K562 (cell line): ENCODE measurements around the gene ZNF362. TPM values are rescaled to one million over a fixed set of nuclear protein-coding genes. Genes with fewer than 3 reads are reported as not detected.

Experiments used
- ATAC-seq: fragments of 200-7000 bp; cut with Tn5 transposase; 3 replicates; pipeline ENCODE4 v1.9.1; 2020; ENCODE audit warnings: moderate library complexity
- BruUV-seq: library from RNA; stranded (reverse); fragments of 400-500 nt; replicated peaks from 2 replicates; lab custom pipeline; 2021; lab: Mats Ljungman, UMichigan
- CTCF ChIA-PET: fragments of 300-600 bp; formaldehyde crosslinking; extraction: SDS; loops from one replicate; lab custom pipeline; 2021; ENCODE audit warnings: low intra/inter-chr PET ratio; lab: Yijun Ruan, JAX
- POLR2A ChIA-PET: fragments of 300-600, 350-650 bp; sonication (Branson Sonifier 250); formaldehyde crosslinking; extraction: SDS; loops from one replicate; lab custom pipeline; 2021; ENCODE audit warnings: antibody characterized with exemption, inconsistent platforms; lab: Yijun Ruan, JAX
- DNase-seq, 4 experiments: peaks; one replicate each; pipeline versions ENCODE4 v3.0.0 to v3.0.0-alpha.2; 2011 to 2018; ENCODE audit warnings: low spot score in 3 of 4, mixed read lengths in 3 of 4; ENCODE audit errors: extremely low read depth in 1 of 4
- FAIRE-seq: peaks from 2 replicates; lab custom pipeline; 2011; peaks lifted over from hg19 to GRCh38; lab: Jason Lieb, UNC
- H2AFZ ChIP-seq: 2 replicates; pipeline ENCODE4 v1.6.0; 2011; ENCODE audit warnings: low read depth, low read length, control low read depth, inconsistent platforms
- H3K27ac ChIP-seq: fragments of 200-600 bp; 3 replicates; pipeline ENCODE4 v1.8.0; 2011; ENCODE audit warnings: low read depth, mild to moderate bottlenecking, control low read depth, inconsistent platforms, low read length, moderate library complexity, mixed read lengths; ENCODE audit errors: extremely low read depth
- H3K27me3 ChIP-seq, 2 experiments: fragments of 300-600 bp in 1 of 2; 2 replicates in 1 of 2; 3 replicates in 1 of 2; pipeline versions ENCODE4 v1.6.0 to v1.8.0; 2011; ENCODE audit warnings: inconsistent platforms in 2 of 2, low read length in 2 of 2, mild to moderate bottlenecking in 1 of 2, mixed read lengths in 1 of 2, moderate library complexity in 1 of 2; ENCODE audit not compliant: control insufficient read depth in 2 of 2, insufficient read depth in 2 of 2
- H3K36me3 ChIP-seq: fragments of 300-600 bp; 3 replicates; pipeline ENCODE4 v1.8.0; 2011; ENCODE audit warnings: mild to moderate bottlenecking, low read length, inconsistent platforms; ENCODE audit not compliant: control insufficient read depth, insufficient read depth
- H3K4me1 ChIP-seq, 2 experiments: fragments of 200-600 bp in 1 of 2; replicated peaks in 1 of 2; 2 replicates in 1 of 2; 3 replicates in 1 of 2; pipeline versions ENCODE4 v1.5.1 to v1.8.0; 2011; ENCODE audit warnings: inconsistent platforms in 2 of 2, low read length in 2 of 2, mild to moderate bottlenecking in 1 of 2, mixed read lengths in 1 of 2, moderate library complexity in 1 of 2; ENCODE audit not compliant: control insufficient read depth in 2 of 2, insufficient read depth in 2 of 2
- H3K4me2 ChIP-seq: 2 replicates; pipeline ENCODE4 v1.6.1; 2011; ENCODE audit warnings: low read length, control low read depth, inconsistent platforms, mixed read lengths; ENCODE audit not compliant: insufficient read depth
- H3K4me3 ChIP-seq: fragments of 200-600 bp; sonication (generic), shearing (Covaris generic); 2 replicates; pipeline ENCODE4 v1.5.1; 2016; ENCODE audit warnings: control low read depth, inconsistent platforms
- H3K79me2 ChIP-seq: fragments of 200-600 bp; 3 replicates; pipeline ENCODE4 v1.8.0; 2011; ENCODE audit warnings: low read length, inconsistent platforms; ENCODE audit not compliant: control insufficient read depth, insufficient read depth
- H3K9ac ChIP-seq, 2 experiments: 2 replicates each; pipeline versions ENCODE4 v1.6.0 to v1.6.1; 2011; ENCODE audit warnings: low read depth in 2 of 2, low read length in 2 of 2, control low read depth in 1 of 2, inconsistent platforms in 1 of 2, mild to moderate bottlenecking in 1 of 2, mixed read lengths in 1 of 2; ENCODE audit not compliant: insufficient read depth in 1 of 2
- H3K9me1 ChIP-seq: one replicate; pipeline ENCODE4 v1.6.0; 2011; ENCODE audit warnings: inconsistent platforms, mild to moderate bottlenecking, low read length, moderate library complexity; ENCODE audit not compliant: control insufficient read depth, insufficient read depth
- H3K9me3 ChIP-seq: replicated peaks from 2 replicates; pipeline ENCODE4 v1.5.1; 2011; ENCODE audit warnings: low read depth, low read length, inconsistent platforms; ENCODE audit not compliant: control insufficient read depth, insufficient read depth
- H4K20me1 ChIP-seq: replicated peaks from 2 replicates; pipeline ENCODE4 v1.6.1; 2011; ENCODE audit warnings: low read length, inconsistent platforms, mixed read lengths; ENCODE audit not compliant: control insufficient read depth, insufficient read depth
- ATF3 ChIP-seq, 2 experiments: fragments of 450-650 bp in 1 of 2; sonication (generic) in 1 of 2; formaldehyde crosslinking in 1 of 2; IDR thresholded peaks in 1 of 2; conservative IDR thresholded peaks in 1 of 2; 2 replicates each; pipeline versions ENCODE4 v1.6.1 to v1.8.1; 2016 to 2023; ENCODE audit warnings: mild to moderate bottlenecking in 2 of 2, moderate library complexity in 2 of 2, inconsistent platforms in 1 of 2, missing genetic modification reagents in 1 of 2
- FOXA3 ChIP-seq, 2 experiments: fragments of 450-650 bp in 1 of 2; sonication (generic) in 1 of 2; formaldehyde crosslinking; IDR thresholded peaks in 1 of 2; conservative IDR thresholded peaks in 1 of 2; 2 replicates each; pipeline versions ENCODE4 v1.4.0 to v1.8.0; 2020 to 2022; ENCODE audit warnings: mild to moderate bottlenecking in 2 of 2, missing genetic modification reagents in 1 of 2
- HIVEP1 ChIP-seq: fragments of 250-450 bp; sonication (Bioruptor Pico); IDR thresholded peaks from 2 replicates; pipeline ENCODE4 v1.4.0; 2020; ENCODE audit warnings: mild to moderate bottlenecking
- LCOR ChIP-seq: sonication (generic); formaldehyde crosslinking; IDR thresholded peaks from 2 replicates; pipeline ENCODE4 v1.8.0; 2022; ENCODE audit warnings: mild to moderate bottlenecking, missing genetic modification reagents
- MLLT1 ChIP-seq, 2 experiments: fragments of 450-650 bp; IDR thresholded peaks; 2 replicates each; pipeline ENCODE4 v1.6.1; 2016
- RFX1 ChIP-seq: fragments of 450-650 bp; IDR thresholded peaks from 2 replicates; pipeline ENCODE4 v1.6.1; 2016; ENCODE audit warnings: mild to moderate bottlenecking, moderate library complexity
- TAF9B ChIP-seq: fragments of 450-650 bp; IDR thresholded peaks from 2 replicates; pipeline ENCODE4 v1.6.1; 2018; ENCODE audit warnings: mild to moderate bottlenecking; ENCODE audit not compliant: partially characterized antibody
- TGIF2 ChIP-seq: sonication (generic); formaldehyde crosslinking; IDR thresholded peaks from 2 replicates; pipeline ENCODE4 v1.8.1; 2022; ENCODE audit warnings: mild to moderate bottlenecking, missing genetic modification reagents, moderate library complexity
- ZFX ChIP-seq: sonication (generic); formaldehyde crosslinking; IDR thresholded peaks from 2 replicates; pipeline ENCODE4 v1.8.0; 2022; ENCODE audit warnings: mild to moderate bottlenecking, missing genetic modification reagents, moderate library complexity
- ZNF3 ChIP-seq: fragments of 250-450 bp; sonication (Bioruptor Pico); IDR thresholded peaks from 2 replicates; pipeline ENCODE4 v1.5.0; 2021; ENCODE audit warnings: mild to moderate bottlenecking, moderate library complexity
- ZNF436 ChIP-seq: fragments of 250-450, 450-650 bp; sonication (Bioruptor Pico); formaldehyde crosslinking; IDR thresholded peaks from 2 replicates; pipeline ENCODE4 v1.7.0; 2020; ENCODE audit warnings: mild to moderate bottlenecking
- ZNF511 ChIP-seq: sonication (generic); formaldehyde crosslinking; IDR thresholded peaks from 2 replicates; pipeline ENCODE4 v1.8.0; 2022; ENCODE audit warnings: mild to moderate bottlenecking, missing genetic modification reagents
- WGBS: fragments of 100-300 bp; shearing (Covaris generic); methylation state at CpG from one replicate; pipeline ENCODE4 v1.1.6; 2016; ENCODE audit warnings: low coverage, mixed read lengths; ENCODE audit not compliant: insufficient coverage; ENCODE audit errors: missing lambda C conversion rate; 5-methylcytosine and 5-hydroxymethylcytosine counted together
- in situ Hi-C: fragments of 300-500 bp; cut with MboI; formaldehyde crosslinking; loops from 4 replicates; pipeline ENCODE4 v1.15.0; 2018; ENCODE audit warnings: inconsistent platforms, mixed read lengths
- intact Hi-C: fragments of 100-400 bp; cut with micrococcal nuclease; formaldehyde crosslinking; loops from 2 replicates; pipeline ENCODE4 v1.14.2; 2022
- polyA plus RNA-seq, 8 experiments: library from polyadenylated mRNA; depleted of rRNA in 4 of 8; stranded (reverse) in 5 of 8; unstranded in 3 of 8; fragments of >200 nt; fragmentation: Nextera tagmentation in 2 of 8; fragmentation: Illumina TruSeq in 1 of 8; extraction: Ambion mirVana in 2 of 8; extraction: Trizol in 1 of 8; gene quantifications; 2 replicates each; pipeline versions ENCODE4 v1.2.1 to v1.2.3, GENCODE V29; 2011 to 2014; ENCODE audit warnings: inconsistent platforms in 1 of 8, missing spikeins in 1 of 8
- total RNA-seq, 7 experiments: library from RNA; depleted of rRNA in 6 of 7; stranded (reverse); fragments of >200 nt in 6 of 7; fragmentation: Illumina TruSeq in 2 of 7; extraction: Trizol in 2 of 7; gene quantifications; 2 replicates each; pipeline versions ENCODE4 v1.2.1 to v1.2.3, GENCODE V29; 2011 to 2021; ENCODE audit warnings: low replicate concordance in 1 of 7
- TF ChIP-seq, protein P1 (sequence below): sonication (generic); formaldehyde crosslinking; IDR thresholded peaks from 2 replicates; pipeline ENCODE4 v1.8.0; 2022; ENCODE audit warnings: missing genetic modification reagents, mild to moderate bottlenecking, moderate library complexity, borderline replicate concordance

ZNF362 gene
- total and polyA plus RNA-seq, 9 of the 15 experiments (the other 6 are each of a cell fraction or from before 2014, with no cell fraction given), result 0.01 to 1.1 (median 0.35) TPM; not detected in 1

DNA sequence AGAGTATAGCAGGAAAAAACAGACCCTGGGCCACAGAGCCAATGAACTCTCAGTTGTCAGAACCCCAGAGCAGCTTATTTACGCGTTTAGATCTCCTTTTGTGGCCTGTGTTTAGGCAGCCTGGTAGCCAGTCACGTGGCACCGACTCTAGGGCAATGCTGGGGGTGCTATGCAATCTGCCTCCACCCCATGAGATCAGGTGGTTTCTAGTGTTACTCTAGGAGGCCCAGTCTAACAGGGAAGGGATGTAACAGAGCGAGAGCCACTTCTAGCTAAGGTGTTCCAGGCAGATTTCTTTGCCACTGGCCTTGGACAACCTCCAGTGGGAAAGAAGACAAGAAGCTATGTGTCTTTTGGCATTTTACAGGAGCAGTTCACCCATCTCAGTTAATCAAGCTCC, 76.6 kb downstream of the ZNF362 start (continued):
- TF ChIP-seq MLLT1 (IDR thresholded peaks at IDR 0.05) (no peak), ZNF511 (CRISPR knock-in tag) (no peak), ZFX (no peak), TAF9B (no peak)

GRCh38 chr1:33334081-33334552, 77.8 kb downstream of the ZNF362 start:
- peaks cover 8% of the 10 kb centered on the region; the same call in 2 of the 3 replicates for H3K79me2 ChIP-seq
- in situ Hi-C loops, result no loop called here
- 89% methylated on average over 17 of the region's 17 CpGs for WGBS
- DNase-seq, result no peak
- H3K36me3 ChIP-seq, result peaks cover 62% of the 10 kb centered on the region
- H3K9me1 ChIP-seq, result peaks cover 3% of the 10 kb centered on the region
- H3K4me1 ChIP-seq, result peaks cover 2 to 9% of the 10 kb centered on the region in 2 experiments; a peak in 4 of 5 replicates
- ChIA-PET CTCF (no interaction called here), POLR2A (interaction anchor here (1.3 kb wide), 1 partner anchor 11 kb away, joined by 4 read pairs; no protein-coding TSS in a partner anchor)
- no TSS peak for BruUV-seq
- H3K4me2 ChIP-seq, result no peak overlapping the region
- no peak for TF ChIP-seq ATF3 (IDR thresholded peaks at IDR 0.05)
- TF ChIP-seq ATF3 (CRISPR knock-in tag; conservative IDR thresholded peaks at IDR 0.05), result no peak
- TF ChIP-seq, protein P1, sequence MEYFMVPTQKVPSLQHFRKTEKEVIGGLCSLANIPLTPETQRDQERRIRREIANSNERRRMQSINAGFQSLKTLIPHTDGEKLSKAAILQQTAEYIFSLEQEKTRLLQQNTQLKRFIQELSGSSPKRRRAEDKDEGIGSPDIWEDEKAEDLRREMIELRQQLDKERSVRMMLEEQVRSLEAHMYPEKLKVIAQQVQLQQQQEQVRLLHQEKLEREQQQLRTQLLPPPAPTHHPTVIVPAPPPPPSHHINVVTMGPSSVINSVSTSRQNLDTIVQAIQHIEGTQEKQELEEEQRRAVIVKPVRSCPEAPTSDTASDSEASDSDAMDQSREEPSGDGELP (CRISPR knock-in tag), result no peak
- TF ChIP-seq FOXA3 (CRISPR knock-in tag; conservative IDR thresholded peaks at IDR 0.05 in 1 of 2, IDR thresholded peaks at IDR 0.05 in 1 of 2), result no peak
- no peak for TF ChIP-seq ZNF3 (CRISPR knock-in tag)
- no peak for TF ChIP-seq HIVEP1 (CRISPR knock-in tag)
- TF ChIP-seq RFX1, result no peak
- no peak for TF ChIP-seq LCOR
- TF ChIP-seq TGIF2 (CRISPR knock-in tag), result no peak
- TF ChIP-seq ZNF436, result no peak
- H3K27me3 ChIP-seq, result no peaks in the 10 kb centered on the region
- no peak overlapping the region for H2AFZ ChIP-seq
- no peak overlapping the region for H3K27ac ChIP-seq
- no peak for ATAC-seq
- no peak overlapping the region for H3K9ac ChIP-seq
- H3K4me3 ChIP-seq, result no peak overlapping the region
- H4K20me1 ChIP-seq, result peaks cover 19% of the 10 kb centered on the region
- no peaks in the 10 kb centered on the region for H3K9me3 ChIP-seq
- no peak for FAIRE-seq
- intact Hi-C loops, result no loop called here
